ENCODE measurements around the gene DCLK3. TPM values are rescaled to one million over a fixed set of nuclear protein-coding genes. Genes with fewer than 3 reads are reported as not detected.

Gene DCLK3
- total RNA-seq, 4 donors from 2014 or later, result 0.10 to 0.55 (median 0.47) TPM

- DNase-seq (no peak), ATAC-seq (no peak)
- in situ Hi-C loops (cut with MboI; ENCODE audit: low sequenced_read_pairs in 4 of 4), result no loop called here
- Histone ChIP-seq H3K36me3 (no peaks in the 10 kb centered on the region), H3K27ac (no peak overlapping the region), H3K9me3 (no peaks in the 10 kb centered on the region), H3K4me1 (no peaks in the 10 kb centered on the region), H3K27me3 (no peaks in the 10 kb centered on the region), H3K4me3 (no peak overlapping the region)
- intact Hi-C loops (cut with DNase I; ENCODE audit: low total_unique reads), result no loop called here
- no peak for TF ChIP-seq POLR2A (IDR thresholded peaks at IDR 0.05)
- no peak for TF ChIP-seq CTCF (IDR thresholded peaks at IDR 0.05 in 4 of 5, conservative IDR thresholded peaks at IDR 0.05 in 1 of 5)
These were observed 82.5 kb downstream of the DCLK3 start for GRCh38 chr3:36681867-36682266.

GRCh38 chr3:36680952-36681351 lies 83.4 kb downstream of the DCLK3 start:
- Histone ChIP-seq H3K4me1 (no peaks in the 10 kb centered on the region), H3K4me3 (no peak overlapping the region), H3K9me3 (no peaks in the 10 kb centered on the region), H3K27me3 (no peaks in the 10 kb centered on the region), H3K27ac (no peak overlapping the region), H3K36me3 (no peaks in the 10 kb centered on the region)
- DNase-seq, result no peak
- TF ChIP-seq POLR2A (IDR thresholded peaks at IDR 0.05) (no peak), CTCF (IDR thresholded peaks at IDR 0.05 in 4 of 5, conservative IDR thresholded peaks at IDR 0.05 in 1 of 5) (no peak)
- intact Hi-C loops (cut with DNase I; ENCODE audit: low total_unique reads), result no loop called here
- in situ Hi-C loops (cut with MboI; ENCODE audit: low sequenced_read_pairs in 4 of 4), result no loop called here
- no peak for ATAC-seq

GRCh38 chr3:36679384-36680200 lies 84.8 kb downstream of the DCLK3 start:
- DNase-seq (no peak), ATAC-seq (no peak)
- in situ Hi-C loops (cut with MboI; ENCODE audit: low sequenced_read_pairs in 4 of 4) (no loop called here), intact Hi-C loops (cut with DNase I; ENCODE audit: low total_unique reads) (no loop called here)
- H3K4me1 ChIP-seq, result no peaks in the 10 kb centered on the region
- H3K36me3 ChIP-seq, result no peaks in the 10 kb centered on the region
- no peaks in the 10 kb centered on the region for H3K9me3 ChIP-seq
- H3K27me3 ChIP-seq, result no peaks in the 10 kb centered on the region
- TF ChIP-seq CTCF (IDR thresholded peaks at IDR 0.05 in 4 of 5, conservative IDR thresholded peaks at IDR 0.05 in 1 of 5) (no peak), POLR2A (IDR thresholded peaks at IDR 0.05) (no peak)
- H3K27ac ChIP-seq, result no peak overlapping the region
- no peak overlapping the region for H3K4me3 ChIP-seq

- no peak overlapping the region for H3K4me3 ChIP-seq
- no peak for DNase-seq
- no peaks in the 10 kb centered on the region for H3K4me1 ChIP-seq
- ATAC-seq, result no peak
- intact Hi-C loops (cut with DNase I; ENCODE audit: low total_unique reads) (no loop called here), in situ Hi-C loops (cut with MboI; ENCODE audit: low sequenced_read_pairs in 4 of 4) (no loop called here)
- H3K36me3 ChIP-seq, result no peaks in the 10 kb centered on the region
- no peak overlapping the region for H3K27ac ChIP-seq
- TF ChIP-seq POLR2A (IDR thresholded peaks at IDR 0.05) (no peak), CTCF (IDR thresholded peaks at IDR 0.05 in 4 of 5, conservative IDR thresholded peaks at IDR 0.05 in 1 of 5) (no peak)
- no peaks in the 10 kb centered on the region for H3K27me3 ChIP-seq
- H3K9me3 ChIP-seq, result no peaks in the 10 kb centered on the region
These were observed 85.9 kb downstream of the DCLK3 start for GRCh38 chr3:36678216-36679013.
